ENCODE data around the gene ATP8B1.

The ATP8B1 gene

DNA sequence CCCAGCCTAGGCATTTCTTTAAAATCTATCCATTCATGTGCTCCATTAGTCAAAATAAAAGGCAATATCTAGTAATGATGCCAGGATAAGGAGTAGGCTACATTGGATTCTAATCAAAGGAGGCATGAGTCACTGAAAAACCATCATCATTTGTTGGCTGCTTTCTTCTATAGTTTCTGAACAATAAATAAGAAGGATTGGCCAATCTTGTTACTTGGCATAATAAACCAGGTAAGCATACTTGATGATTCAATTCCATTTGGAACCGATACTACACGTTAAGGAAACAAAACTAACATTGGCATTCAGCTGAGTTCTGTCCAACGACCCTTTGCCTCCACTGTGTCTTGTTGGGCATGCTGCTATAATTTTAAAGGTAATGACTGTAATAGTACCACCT, 27.2 kb downstream of the ATP8B1 start:
- DNase-seq (ENCODE audit: low spot score): no peak
- Histone ChIP-seq H3K4me3 (ENCODE audit: severe bottlenecking) (no peak overlapping the region), H3K4me1 (ENCODE audit: insufficient read depth, poor library complexity, severe bottlenecking) (peaks cover 48% of the 10 kb centered on the region), H3K27ac (ENCODE audit: poor library complexity, severe bottlenecking) (peak overlapping the region; percentile 79), H3K27me3 (ENCODE audit: insufficient read depth, poor library complexity, severe bottlenecking) (no peaks in the 10 kb centered on the region), H3K9me3 (ENCODE audit: severe bottlenecking) (no peaks in the 10 kb centered on the region), H3K36me3 (ENCODE audit: low read depth) (no peaks in the 10 kb centered on the region)
- peak; percentile 64 for ATAC-seq (ENCODE audit: low read depth)
- TF ChIP-seq, protein P1, sequence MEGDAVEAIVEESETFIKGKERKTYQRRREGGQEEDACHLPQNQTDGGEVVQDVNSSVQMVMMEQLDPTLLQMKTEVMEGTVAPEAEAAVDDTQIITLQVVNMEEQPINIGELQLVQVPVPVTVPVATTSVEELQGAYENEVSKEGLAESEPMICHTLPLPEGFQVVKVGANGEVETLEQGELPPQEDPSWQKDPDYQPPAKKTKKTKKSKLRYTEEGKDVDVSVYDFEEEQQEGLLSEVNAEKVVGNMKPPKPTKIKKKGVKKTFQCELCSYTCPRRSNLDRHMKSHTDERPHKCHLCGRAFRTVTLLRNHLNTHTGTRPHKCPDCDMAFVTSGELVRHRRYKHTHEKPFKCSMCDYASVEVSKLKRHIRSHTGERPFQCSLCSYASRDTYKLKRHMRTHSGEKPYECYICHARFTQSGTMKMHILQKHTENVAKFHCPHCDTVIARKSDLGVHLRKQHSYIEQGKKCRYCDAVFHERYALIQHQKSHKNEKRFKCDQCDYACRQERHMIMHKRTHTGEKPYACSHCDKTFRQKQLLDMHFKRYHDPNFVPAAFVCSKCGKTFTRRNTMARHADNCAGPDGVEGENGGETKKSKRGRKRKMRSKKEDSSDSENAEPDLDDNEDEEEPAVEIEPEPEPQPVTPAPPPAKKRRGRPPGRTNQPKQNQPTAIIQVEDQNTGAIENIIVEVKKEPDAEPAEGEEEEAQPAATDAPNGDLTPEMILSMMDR (IDR thresholded peaks at IDR 0.05; ENCODE audit: poor library complexity, severe bottlenecking): no peak

DNA sequence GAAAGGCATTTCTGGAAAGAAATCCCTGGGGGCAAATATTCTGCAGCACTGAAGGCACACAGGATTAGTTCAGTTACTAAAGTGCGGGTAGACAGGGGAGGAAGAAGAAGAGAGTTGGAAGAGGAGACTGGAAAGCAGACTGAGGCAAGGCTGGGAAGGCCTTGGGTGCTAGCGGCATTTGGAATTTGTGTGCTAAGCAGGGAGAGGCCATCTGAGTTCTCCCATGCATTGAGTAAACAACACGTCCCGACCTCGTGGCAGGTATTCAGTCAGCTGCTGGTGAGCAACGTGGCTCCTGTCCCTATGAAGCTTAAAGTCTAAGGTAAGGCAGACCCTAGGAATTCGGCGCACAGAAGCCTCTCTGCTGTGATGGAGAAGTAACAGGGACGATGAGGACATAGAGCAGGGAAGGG, 30.7 kb downstream of the ATP8B1 start:
- ATAC-seq (ENCODE audit: low read depth): no peak
- peak overlapping the region; percentile 80 for H3K27ac ChIP-seq (ENCODE audit: poor library complexity, severe bottlenecking)
- DNase-seq (ENCODE audit: low spot score): no peak
- H3K9me3 ChIP-seq (ENCODE audit: severe bottlenecking): no peaks in the 10 kb centered on the region
- no peaks in the 10 kb centered on the region for H3K36me3 ChIP-seq (ENCODE audit: low read depth)
- H3K4me1 ChIP-seq (ENCODE audit: insufficient read depth, poor library complexity, severe bottlenecking): peaks cover 42% of the 10 kb centered on the region
- H3K4me3 ChIP-seq (ENCODE audit: severe bottlenecking): no peak overlapping the region
- TF ChIP-seq, protein P1 (IDR thresholded peaks at IDR 0.05; ENCODE audit: poor library complexity, severe bottlenecking): no peak
- no peaks in the 10 kb centered on the region for H3K27me3 ChIP-seq (ENCODE audit: insufficient read depth, poor library complexity, severe bottlenecking)

DNA sequence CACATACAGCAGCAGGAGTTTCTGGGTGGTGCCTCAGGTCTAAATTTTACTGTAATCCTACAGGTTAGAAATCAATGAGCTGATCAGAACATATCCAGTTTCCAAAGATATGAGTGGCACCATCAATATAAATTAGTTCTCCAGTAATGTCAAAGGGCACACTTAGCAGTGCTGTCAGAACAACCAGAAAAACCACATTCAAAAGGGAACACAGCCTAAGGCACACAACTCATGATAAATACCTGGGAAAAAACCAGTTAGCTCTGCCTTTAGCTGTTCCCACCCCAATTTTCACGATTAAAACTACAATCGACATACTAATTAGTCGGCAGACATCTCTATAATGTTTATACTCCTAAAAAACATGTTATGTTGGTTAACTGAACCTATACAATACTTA, 31.5 kb downstream of the ATP8B1 start:
- Histone ChIP-seq H3K27ac (ENCODE audit: poor library complexity, severe bottlenecking) (peak overlapping the region; percentile 80), H3K36me3 (ENCODE audit: low read depth) (no peaks in the 10 kb centered on the region), H3K4me1 (ENCODE audit: insufficient read depth, poor library complexity, severe bottlenecking) (peaks cover 34% of the 10 kb centered on the region), H3K9me3 (ENCODE audit: severe bottlenecking) (no peaks in the 10 kb centered on the region), H3K4me3 (ENCODE audit: severe bottlenecking) (no peak overlapping the region), H3K27me3 (ENCODE audit: insufficient read depth, poor library complexity, severe bottlenecking) (no peaks in the 10 kb centered on the region)
- peak; percentile 35; the same call in 1 of the 3 replicates for ATAC-seq (ENCODE audit: low read depth)
- DNase-seq (ENCODE audit: low spot score): no peak
- TF ChIP-seq, protein P1 (IDR thresholded peaks at IDR 0.05; ENCODE audit: poor library complexity, severe bottlenecking): no peak

DNA sequence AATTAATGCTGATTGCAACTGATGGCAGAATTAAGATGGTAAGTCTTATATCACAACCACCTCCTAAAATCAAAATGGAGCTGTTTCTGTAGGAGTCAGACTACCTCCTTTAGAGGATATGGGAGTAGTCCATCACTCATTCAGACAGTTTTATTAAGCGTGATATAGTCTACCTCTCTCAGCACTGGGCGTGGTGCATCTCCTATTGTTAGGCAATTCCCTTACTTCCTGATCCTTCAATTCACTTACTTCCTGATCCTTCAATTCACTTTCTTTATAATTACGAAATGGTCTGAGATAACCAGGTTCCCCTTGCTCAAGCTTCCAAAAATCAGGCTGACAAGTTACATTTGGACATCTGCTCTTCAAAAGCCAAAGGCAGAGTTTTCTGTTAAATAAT, 31.9 kb downstream of the ATP8B1 start:
- Histone ChIP-seq H3K9me3 (ENCODE audit: severe bottlenecking) (no peaks in the 10 kb centered on the region), H3K4me3 (ENCODE audit: severe bottlenecking) (no peak overlapping the region), H3K4me1 (ENCODE audit: insufficient read depth, poor library complexity, severe bottlenecking) (peaks cover 30% of the 10 kb centered on the region), H3K36me3 (ENCODE audit: low read depth) (no peaks in the 10 kb centered on the region), H3K27ac (ENCODE audit: poor library complexity, severe bottlenecking) (peak overlapping the region; percentile 80), H3K27me3 (ENCODE audit: insufficient read depth, poor library complexity, severe bottlenecking) (no peaks in the 10 kb centered on the region)
- DNase-seq (ENCODE audit: low spot score) (no peak), ATAC-seq (ENCODE audit: low read depth) (peak; percentile 79)
- TF ChIP-seq, protein P1 (IDR thresholded peaks at IDR 0.05; ENCODE audit: poor library complexity, severe bottlenecking): no peak

DNA sequence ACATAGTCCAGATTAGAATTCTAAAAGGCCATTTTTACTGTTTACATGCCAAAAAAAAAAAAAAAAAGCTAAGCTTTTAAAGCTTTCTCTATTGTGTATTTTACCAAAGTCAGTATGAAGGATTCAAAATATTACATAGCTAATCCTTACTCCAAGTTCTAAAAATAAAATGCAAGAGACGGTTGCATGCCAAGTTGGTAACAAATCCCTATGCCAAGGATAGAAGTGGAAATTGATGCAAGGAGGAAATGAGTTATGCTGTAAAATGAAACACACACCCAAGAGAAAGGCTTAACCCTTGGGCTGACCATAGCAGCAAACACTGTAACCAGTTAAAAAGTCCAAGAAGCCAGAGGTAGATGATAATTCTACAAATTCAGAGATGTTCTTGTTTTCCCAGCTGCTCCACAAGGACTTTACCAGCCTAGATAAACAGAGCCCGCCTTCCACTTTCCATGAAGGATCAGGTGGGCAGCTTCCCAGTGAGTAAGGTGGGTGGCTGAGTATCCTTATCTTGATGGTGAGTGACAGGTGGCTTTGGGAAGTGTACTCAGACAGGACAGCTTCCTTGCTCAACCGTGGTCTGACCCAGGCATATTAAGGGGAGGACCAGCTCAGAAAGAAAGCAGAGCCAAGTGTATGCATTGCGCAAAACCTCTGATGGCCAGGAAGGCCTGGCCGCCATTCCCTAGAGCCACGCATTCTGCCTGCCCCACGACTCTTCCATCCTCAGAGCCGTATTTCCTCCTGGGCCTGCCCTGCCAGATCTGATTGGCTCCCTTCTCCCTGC, 34.4 kb downstream of the ATP8B1 start:
- no peak for DNase-seq (ENCODE audit: low spot score)
- TF ChIP-seq, protein P1 (IDR thresholded peaks at IDR 0.05; ENCODE audit: poor library complexity, severe bottlenecking): no peak
- peak overlapping the region; percentile 16 for H3K27ac ChIP-seq (ENCODE audit: poor library complexity, severe bottlenecking)
- H3K4me1 ChIP-seq (ENCODE audit: insufficient read depth, poor library complexity, severe bottlenecking): peaks cover 24% of the 10 kb centered on the region
- no peaks in the 10 kb centered on the region for H3K9me3 ChIP-seq (ENCODE audit: severe bottlenecking)
- no peaks in the 10 kb centered on the region for H3K27me3 ChIP-seq (ENCODE audit: insufficient read depth, poor library complexity, severe bottlenecking)
- no peak overlapping the region for H3K4me3 ChIP-seq (ENCODE audit: severe bottlenecking)
- ATAC-seq (ENCODE audit: low read depth): 0 out of 3 replicates have a peak, but pooled peaks have one; percentile 37
- no peaks in the 10 kb centered on the region for H3K36me3 ChIP-seq (ENCODE audit: low read depth)
